ENCODE measurements around the gene PLCL2. TPM values are rescaled to one million over a fixed set of nuclear protein-coding genes. Genes with fewer than 3 reads are reported as not detected.

Gene PLCL2
- total RNA-seq, 2 donors from 2014 or later: 13.7 to 25.7 TPM

DNA sequence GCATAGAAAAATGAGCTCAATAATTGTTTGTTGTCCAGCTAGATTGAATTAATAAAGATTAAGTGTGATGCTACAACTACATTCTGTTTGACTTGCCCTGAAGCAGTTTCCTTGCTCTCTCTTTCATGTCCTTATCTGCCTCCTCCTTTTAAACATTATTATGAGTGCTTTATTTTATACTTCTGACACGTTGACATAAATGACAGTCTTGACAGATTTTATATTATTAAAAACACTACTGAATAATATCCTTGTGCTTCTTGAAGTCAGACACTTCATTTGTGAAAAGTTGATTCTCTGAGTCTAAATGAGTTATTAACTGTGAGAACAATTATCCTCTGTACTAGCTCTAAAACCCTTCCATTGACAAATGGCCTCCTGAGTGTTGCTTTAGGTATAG, 58.2 kb downstream of the PLCL2 start:
- H3K36me3 ChIP-seq (replicated peaks in 1 of 2; ENCODE audit: insufficient read depth in 1 of 2, low read depth in 2 of 2): no peaks in the 10 kb centered on the region
- TF ChIP-seq POLR2A (IDR thresholded peaks at IDR 0.05): no peak
- TF ChIP-seq, protein P1, sequence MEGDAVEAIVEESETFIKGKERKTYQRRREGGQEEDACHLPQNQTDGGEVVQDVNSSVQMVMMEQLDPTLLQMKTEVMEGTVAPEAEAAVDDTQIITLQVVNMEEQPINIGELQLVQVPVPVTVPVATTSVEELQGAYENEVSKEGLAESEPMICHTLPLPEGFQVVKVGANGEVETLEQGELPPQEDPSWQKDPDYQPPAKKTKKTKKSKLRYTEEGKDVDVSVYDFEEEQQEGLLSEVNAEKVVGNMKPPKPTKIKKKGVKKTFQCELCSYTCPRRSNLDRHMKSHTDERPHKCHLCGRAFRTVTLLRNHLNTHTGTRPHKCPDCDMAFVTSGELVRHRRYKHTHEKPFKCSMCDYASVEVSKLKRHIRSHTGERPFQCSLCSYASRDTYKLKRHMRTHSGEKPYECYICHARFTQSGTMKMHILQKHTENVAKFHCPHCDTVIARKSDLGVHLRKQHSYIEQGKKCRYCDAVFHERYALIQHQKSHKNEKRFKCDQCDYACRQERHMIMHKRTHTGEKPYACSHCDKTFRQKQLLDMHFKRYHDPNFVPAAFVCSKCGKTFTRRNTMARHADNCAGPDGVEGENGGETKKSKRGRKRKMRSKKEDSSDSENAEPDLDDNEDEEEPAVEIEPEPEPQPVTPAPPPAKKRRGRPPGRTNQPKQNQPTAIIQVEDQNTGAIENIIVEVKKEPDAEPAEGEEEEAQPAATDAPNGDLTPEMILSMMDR (IDR thresholded peaks at IDR 0.05): no peak
- no peaks in the 10 kb centered on the region for H3K9me3 ChIP-seq
- no peak for DNase-seq
- ATAC-seq: no peak
- intact Hi-C loops (cut with DNase I): no loop called here
- peaks cover 0 to 3% of the 10 kb centered on the region in 2 donors for H3K27me3 ChIP-seq
- H3K4me1 ChIP-seq: peaks cover 12% of the 10 kb centered on the region
- H3K4me3 ChIP-seq: no peak overlapping the region
- 19 to 21% methylated on average over 1 of the region's 1 CpG for WGBS, 2 donors
- H3K27ac ChIP-seq: no peak overlapping the region

DNA sequence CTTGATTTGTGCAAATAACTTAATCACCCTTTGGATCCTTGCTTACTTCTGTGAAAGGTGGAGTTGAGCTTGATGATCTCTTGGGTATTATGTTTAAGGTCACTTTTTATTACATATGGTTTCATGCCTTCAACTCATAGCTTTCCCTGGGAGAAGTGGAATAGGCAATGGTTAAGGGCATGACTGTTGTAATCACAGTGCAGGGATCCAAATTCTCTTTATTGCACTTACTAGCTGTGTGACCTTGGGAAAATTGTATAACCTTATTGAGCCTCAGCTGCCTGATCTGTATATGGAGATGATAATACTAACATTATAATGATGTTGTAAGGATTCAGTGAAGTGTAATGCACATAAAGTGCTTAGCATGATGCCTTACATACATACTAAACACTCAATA, 59.1 kb downstream of the PLCL2 start:
- ATAC-seq (no peak), DNase-seq (no peak)
- Histone ChIP-seq H3K4me3 (no peak overlapping the region), H3K36me3 (replicated peaks in 1 of 2; ENCODE audit: insufficient read depth in 1 of 2, low read depth in 2 of 2) (no peaks in the 10 kb centered on the region), H3K27ac (no peak overlapping the region), H3K27me3 (peaks cover 0 to 3% of the 10 kb centered on the region in 2 donors), H3K4me1 (peaks cover 12% of the 10 kb centered on the region), H3K9me3 (no peaks in the 10 kb centered on the region)
- intact Hi-C loops (cut with DNase I): no loop called here
- TF ChIP-seq POLR2A (IDR thresholded peaks at IDR 0.05): no peak
- TF ChIP-seq, protein P1 (IDR thresholded peaks at IDR 0.05): no peak

DNA sequence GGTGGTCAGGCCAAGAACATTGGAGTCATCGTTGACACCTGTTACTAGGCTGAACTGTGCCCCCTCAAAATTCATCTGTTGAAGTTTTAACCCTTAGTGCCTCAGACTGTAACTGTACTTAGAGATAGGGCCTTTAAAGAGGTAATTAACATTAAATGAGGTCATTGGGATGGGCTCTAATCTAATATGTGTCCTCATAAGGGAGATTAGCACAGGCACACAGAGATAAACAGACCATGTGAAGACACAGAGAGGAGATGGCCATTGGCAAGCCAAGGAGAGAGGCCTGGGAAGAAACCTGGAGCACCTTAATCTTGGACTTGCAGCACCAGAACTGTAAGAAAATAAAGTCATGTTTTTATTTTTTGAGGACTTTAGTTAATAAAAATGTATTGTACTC, 59.6 kb downstream of the PLCL2 start:
- intact Hi-C loops (cut with DNase I): no loop called here
- ATAC-seq: no peak
- WGBS, 2 donors: 69 to 72% methylated on average over 1 of the region's 1 CpG

DNA sequence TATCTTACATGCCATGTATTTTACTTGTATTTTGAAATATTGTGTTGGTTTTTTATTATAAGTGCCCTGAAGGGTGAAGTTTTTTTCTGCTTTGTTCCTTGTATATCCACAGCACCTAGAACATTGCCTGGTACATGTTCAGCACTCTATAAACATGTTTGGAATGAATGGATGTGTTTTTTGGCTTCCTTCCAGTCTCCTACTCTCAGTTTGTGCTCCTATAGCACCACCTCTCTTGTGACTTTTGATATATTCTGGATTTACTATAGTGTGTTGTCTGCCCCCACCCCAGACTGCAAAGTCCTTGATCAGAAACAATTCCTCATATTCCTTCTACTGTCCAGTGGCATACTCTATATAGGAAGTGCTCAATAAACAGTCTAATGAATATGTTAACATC, 60.6 kb downstream of the PLCL2 start:
- Histone ChIP-seq H3K27ac (no peak overlapping the region), H3K9me3 (no peaks in the 10 kb centered on the region), H3K36me3 (replicated peaks in 1 of 2; ENCODE audit: insufficient read depth in 1 of 2, low read depth in 2 of 2) (no peaks in the 10 kb centered on the region), H3K27me3 (peaks cover 0 to 3% of the 10 kb centered on the region in 2 donors), H3K4me1 (peaks cover 12% of the 10 kb centered on the region), H3K4me3 (no peak overlapping the region)
- DNase-seq (no peak), ATAC-seq (no peak)
- intact Hi-C loops (cut with DNase I): no loop called here
- TF ChIP-seq POLR2A (IDR thresholded peaks at IDR 0.05): no peak
- TF ChIP-seq, protein P1 (IDR thresholded peaks at IDR 0.05): peak in 3 of 7 experiments; percentile 23 to 36 (median 35)

More for the DNA sequence above, 59.6 kb downstream of the PLCL2 start:
- DNase-seq: no peak
- Histone ChIP-seq H3K4me1 (peaks cover 12% of the 10 kb centered on the region), H3K9me3 (no peaks in the 10 kb centered on the region), H3K4me3 (no peak overlapping the region), H3K27ac (no peak overlapping the region), H3K27me3 (peaks cover 0 to 3% of the 10 kb centered on the region in 2 donors), H3K36me3 (replicated peaks in 1 of 2; ENCODE audit: insufficient read depth in 1 of 2, low read depth in 2 of 2) (no peaks in the 10 kb centered on the region)
- TF ChIP-seq POLR2A (IDR thresholded peaks at IDR 0.05): no peak
- TF ChIP-seq, protein P1 (IDR thresholded peaks at IDR 0.05): no peak

DNA sequence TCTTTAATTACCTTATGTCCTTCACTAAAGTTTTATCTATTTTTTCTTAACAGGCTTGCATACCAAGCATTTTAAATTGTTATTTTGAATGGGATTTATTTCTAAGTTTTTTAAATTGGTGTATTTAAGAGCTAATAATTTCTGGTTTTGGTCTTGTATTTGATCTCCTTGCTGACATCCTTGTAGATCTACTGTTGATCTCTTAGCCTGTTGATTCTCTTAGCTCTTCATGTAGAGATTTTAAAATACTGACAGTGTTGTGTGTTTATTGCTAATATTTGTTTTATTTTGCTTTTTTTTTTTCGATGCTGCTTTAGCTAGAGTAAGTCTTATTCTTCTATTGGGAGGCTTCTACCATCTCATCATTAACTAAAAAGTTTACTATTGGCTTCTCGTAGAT, 65.5 kb downstream of the PLCL2 start:
- no peak for ATAC-seq
- intact Hi-C loops (cut with DNase I): no loop called here
- H3K36me3 ChIP-seq (replicated peaks in 1 of 2; ENCODE audit: insufficient read depth in 1 of 2, low read depth in 2 of 2): no peaks in the 10 kb centered on the region
- no peak overlapping the region for H3K4me3 ChIP-seq
- no peak for TF ChIP-seq POLR2A (IDR thresholded peaks at IDR 0.05)
- TF ChIP-seq, protein P1 (IDR thresholded peaks at IDR 0.05): no peak
- no peaks in the 10 kb centered on the region for H3K9me3 ChIP-seq
- peaks cover 0 to 3% of the 10 kb centered on the region in 2 donors for H3K27me3 ChIP-seq
- WGBS, 2 donors: 88 to 89% methylated on average over 2 of the region's 2 CpGs
- no peaks in the 10 kb centered on the region for H3K4me1 ChIP-seq
- no peak overlapping the region for H3K27ac ChIP-seq
- DNase-seq: no peak

Data from body of pancreas (tissue), 4 donors.